Thyroid gland (tissue), 4 donors: ENCODE measurements around the gene ALS2.

ENCODE experiments used
- POLR2A ChIP-seq, 2 donors: fragments of 450-650 bp; IDR thresholded peaks; one replicate each; pipeline ENCODE4 v1.6.1; 2017; ENCODE audit warnings: antibody characterized with exemption in 2 of 2, mild to moderate bottlenecking in 2 of 2, moderate library complexity in 1 of 2
- TF ChIP-seq, protein P1 (sequence below), 6 experiments: fragments of 200-600 bp in 3 of 6; fragments of 450-650 bp in 3 of 6; sonication (generic) in 3 of 6; IDR thresholded peaks; one replicate each; pipeline ENCODE4 v1.5.1; 2016 to 2019; ENCODE audit warnings: antibody characterized with exemption in 6 of 6, mild to moderate bottlenecking in 2 of 6, inconsistent platforms in 1 of 6, moderate library complexity in 1 of 6

DNA sequence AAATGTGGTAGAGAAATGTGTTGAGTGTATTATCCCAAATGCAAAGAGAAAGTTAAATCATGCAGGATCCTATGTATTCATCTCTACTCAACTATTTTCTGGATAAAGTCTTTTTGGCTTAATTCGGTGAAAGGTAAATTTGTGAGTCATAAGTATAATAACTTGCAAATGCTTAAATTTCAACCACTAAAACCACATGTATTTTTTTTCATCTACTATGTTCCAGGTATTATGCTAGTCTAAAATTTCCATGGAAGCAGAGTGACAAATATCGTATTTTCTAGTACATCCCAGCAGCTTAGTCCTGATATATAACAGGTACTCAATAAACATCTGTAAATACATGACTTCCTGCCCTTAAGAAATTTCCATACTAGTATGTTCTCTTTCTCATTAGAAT lies 6.2 kb downstream of the ALS2 start:
- TF ChIP-seq, protein P1, sequence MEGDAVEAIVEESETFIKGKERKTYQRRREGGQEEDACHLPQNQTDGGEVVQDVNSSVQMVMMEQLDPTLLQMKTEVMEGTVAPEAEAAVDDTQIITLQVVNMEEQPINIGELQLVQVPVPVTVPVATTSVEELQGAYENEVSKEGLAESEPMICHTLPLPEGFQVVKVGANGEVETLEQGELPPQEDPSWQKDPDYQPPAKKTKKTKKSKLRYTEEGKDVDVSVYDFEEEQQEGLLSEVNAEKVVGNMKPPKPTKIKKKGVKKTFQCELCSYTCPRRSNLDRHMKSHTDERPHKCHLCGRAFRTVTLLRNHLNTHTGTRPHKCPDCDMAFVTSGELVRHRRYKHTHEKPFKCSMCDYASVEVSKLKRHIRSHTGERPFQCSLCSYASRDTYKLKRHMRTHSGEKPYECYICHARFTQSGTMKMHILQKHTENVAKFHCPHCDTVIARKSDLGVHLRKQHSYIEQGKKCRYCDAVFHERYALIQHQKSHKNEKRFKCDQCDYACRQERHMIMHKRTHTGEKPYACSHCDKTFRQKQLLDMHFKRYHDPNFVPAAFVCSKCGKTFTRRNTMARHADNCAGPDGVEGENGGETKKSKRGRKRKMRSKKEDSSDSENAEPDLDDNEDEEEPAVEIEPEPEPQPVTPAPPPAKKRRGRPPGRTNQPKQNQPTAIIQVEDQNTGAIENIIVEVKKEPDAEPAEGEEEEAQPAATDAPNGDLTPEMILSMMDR (IDR thresholded peaks at IDR 0.05): no peak
- TF ChIP-seq POLR2A (IDR thresholded peaks at IDR 0.05): no peak
